ENCODE data around the gene PTPRH. TPM values are rescaled to one million over a fixed set of nuclear protein-coding genes. Genes with fewer than 3 reads are reported as not detected.
"Not testable (repeated sequence)": the region's sequence is repeated elsewhere in the genome, so short reads cannot be mapped to it uniquely, and the experiment has no call there.

The PTPRH gene
- total RNA-seq, 1 experiment from 2014 or later: 15.9 TPM

DNA sequence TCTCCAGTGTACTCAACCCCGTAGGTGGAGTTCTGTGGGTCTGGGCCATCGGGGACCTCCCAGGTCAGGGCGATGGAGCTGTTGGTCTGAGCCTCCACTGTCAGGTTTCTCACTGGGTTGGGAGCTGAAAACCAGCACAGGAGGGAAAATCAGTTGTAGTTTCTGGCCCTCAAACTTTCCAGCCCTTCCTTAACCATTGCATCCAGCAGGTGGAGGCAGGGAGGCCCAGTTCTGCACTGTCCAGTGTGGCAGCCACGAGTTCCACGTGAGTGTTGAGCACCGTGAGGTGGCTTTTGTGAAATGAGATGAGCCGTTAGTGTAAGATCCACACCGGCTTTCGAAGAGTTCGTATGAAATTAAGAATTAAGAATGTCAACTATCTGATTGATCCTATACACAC lies 7.1 kb downstream of the PTPRH start:
- H3K4me3 ChIP-seq (replicated peaks in 1 of 2; ENCODE audit: low read depth in 1 of 2, low read length in 2 of 2); H4K20me1 ChIP-seq (ENCODE audit: insufficient read depth); H3K79me2 ChIP-seq (ENCODE audit: insufficient read depth, low read length); RAD21 ChIA-PET (ENCODE audit: low non-redundant PET in 1 of 2, low total read pairs in 2 of 2, uncharacterized antibody in 2 of 2, unreplicated experiment in 2 of 2); H3K9me2 ChIP-seq (ENCODE audit: insufficient read depth); ATAC-seq; DNase-seq (ENCODE audit: low read depth, low spot score); POLR2A ChIA-PET; H3K9ac ChIP-seq (ENCODE audit: low read length); H3K27ac ChIP-seq (ENCODE audit: low read depth, low read length); H3K4me2 ChIP-seq (ENCODE audit: low read length); H3K27me3 ChIP-seq (ENCODE audit: insufficient read depth, low read length); intact Hi-C loops (cut with micrococcal nuclease); BruUV-seq (replicated peaks); H2AFZ ChIP-seq (ENCODE audit: low read depth, low read length, poor library complexity, severe bottlenecking); H3K36me3 ChIP-seq (ENCODE audit: control insufficient read depth in 1 of 2, insufficient read depth in 2 of 2, low read length in 2 of 2); H3K9me3 ChIP-seq (ENCODE audit: control insufficient read depth in 1 of 2, insufficient read depth in 1 of 2, low read depth in 1 of 2, low read length in 2 of 2): not testable (repeated sequence)
- CTCF ChIA-PET: interaction anchor here (0.6 kb wide), 1 partner anchor 56 kb away, joined by 5 read pairs; no protein-coding TSS in a partner anchor
- H3K4me1 ChIP-seq (ENCODE audit: control insufficient read depth in 1 of 2, insufficient read depth in 2 of 2, low read length in 2 of 2): peaks cover 4 to 15% of the 10 kb centered on the region in 2 experiments
- TF ChIP-seq RAD21 (IDR thresholded peaks at IDR 0.05; ENCODE audit: low read depth): 0 out of 2 replicates have a peak, but pooled peaks have one; percentile 15
- TF ChIP-seq, protein P1, sequence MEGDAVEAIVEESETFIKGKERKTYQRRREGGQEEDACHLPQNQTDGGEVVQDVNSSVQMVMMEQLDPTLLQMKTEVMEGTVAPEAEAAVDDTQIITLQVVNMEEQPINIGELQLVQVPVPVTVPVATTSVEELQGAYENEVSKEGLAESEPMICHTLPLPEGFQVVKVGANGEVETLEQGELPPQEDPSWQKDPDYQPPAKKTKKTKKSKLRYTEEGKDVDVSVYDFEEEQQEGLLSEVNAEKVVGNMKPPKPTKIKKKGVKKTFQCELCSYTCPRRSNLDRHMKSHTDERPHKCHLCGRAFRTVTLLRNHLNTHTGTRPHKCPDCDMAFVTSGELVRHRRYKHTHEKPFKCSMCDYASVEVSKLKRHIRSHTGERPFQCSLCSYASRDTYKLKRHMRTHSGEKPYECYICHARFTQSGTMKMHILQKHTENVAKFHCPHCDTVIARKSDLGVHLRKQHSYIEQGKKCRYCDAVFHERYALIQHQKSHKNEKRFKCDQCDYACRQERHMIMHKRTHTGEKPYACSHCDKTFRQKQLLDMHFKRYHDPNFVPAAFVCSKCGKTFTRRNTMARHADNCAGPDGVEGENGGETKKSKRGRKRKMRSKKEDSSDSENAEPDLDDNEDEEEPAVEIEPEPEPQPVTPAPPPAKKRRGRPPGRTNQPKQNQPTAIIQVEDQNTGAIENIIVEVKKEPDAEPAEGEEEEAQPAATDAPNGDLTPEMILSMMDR (IDR thresholded peaks at IDR 0.05 in 2 of 3, conservative IDR thresholded peaks at IDR 0.05 in 1 of 3; ENCODE audit: borderline replicate concordance in 1 of 3, insufficient read depth in 1 of 3, low read depth in 2 of 3, low read length in 2 of 3): 0 out of 6 replicates have a peak, but pooled peaks of 2 of the 3 experiments have one; percentile 18 to 24

DNA sequence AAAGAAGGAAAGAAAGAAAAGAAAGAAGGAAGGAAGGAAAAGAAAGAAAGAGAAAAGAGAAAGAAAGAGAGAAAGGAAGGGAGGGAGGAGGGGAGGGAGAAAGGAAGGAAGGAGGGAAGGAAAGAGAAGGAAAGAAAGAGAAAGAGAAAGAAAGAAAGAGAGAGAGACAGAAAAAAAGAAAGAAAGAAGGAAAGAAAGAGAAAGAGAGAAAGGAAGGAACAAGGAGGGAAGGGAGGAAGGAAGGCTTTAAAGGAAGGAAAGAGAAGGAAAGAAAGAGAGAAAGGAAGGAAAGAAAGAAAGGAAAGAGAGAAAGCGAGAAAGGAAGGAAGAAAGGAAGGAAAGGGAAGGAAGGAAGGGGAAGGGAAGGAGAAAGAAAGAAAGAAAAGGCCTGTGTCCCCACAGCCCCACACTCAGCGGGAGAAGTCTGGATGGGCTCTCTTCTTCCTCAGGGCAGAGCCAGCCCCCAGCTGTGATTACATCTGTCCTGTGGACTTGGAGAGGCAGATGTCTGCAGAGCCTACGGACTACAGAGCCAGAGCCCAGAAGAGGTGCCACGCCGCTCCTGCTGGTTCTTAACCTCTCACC lies 9.6 kb downstream of the PTPRH start:
- CTCF ChIA-PET: no interaction called here
- no peak for TF ChIP-seq CBX3 (IDR thresholded peaks at IDR 0.05; ENCODE audit: low read depth)
- no peak for TF ChIP-seq JUND (IDR thresholded peaks at IDR 0.05)
- no peak for TF ChIP-seq RAD21 (IDR thresholded peaks at IDR 0.05; ENCODE audit: low read depth)
- TF ChIP-seq TCF7L2 (IDR thresholded peaks at IDR 0.05; ENCODE audit: borderline replicate concordance, extremely low read depth, insufficient read depth, insufficient read length): no peak
- TF ChIP-seq, protein P2, sequence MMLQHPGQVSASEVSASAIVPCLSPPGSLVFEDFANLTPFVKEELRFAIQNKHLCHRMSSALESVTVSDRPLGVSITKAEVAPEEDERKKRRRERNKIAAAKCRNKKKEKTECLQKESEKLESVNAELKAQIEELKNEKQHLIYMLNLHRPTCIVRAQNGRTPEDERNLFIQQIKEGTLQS (IDR thresholded peaks at IDR 0.05): no peak
- no peak for TF ChIP-seq EZH2 (IDR thresholded peaks at IDR 0.05)
- TF ChIP-seq POLR2AphosphoS5 (IDR thresholded peaks at IDR 0.05; ENCODE audit: low read depth, low read length): no peak
- TF ChIP-seq POLR2A (IDR thresholded peaks at IDR 0.05; ENCODE audit: borderline replicate concordance, extremely low read depth, insufficient read depth, insufficient read length): no peak
- no peak for TF ChIP-seq YY1 (IDR thresholded peaks at IDR 0.05; ENCODE audit: extremely low read depth, insufficient replicate concordance, low read depth, low read length)
- TF ChIP-seq, protein P1 (IDR thresholded peaks at IDR 0.05 in 2 of 3, conservative IDR thresholded peaks at IDR 0.05 in 1 of 3; ENCODE audit: borderline replicate concordance in 1 of 3, insufficient read depth in 1 of 3, low read depth in 2 of 3, low read length in 2 of 3): no peak
- TF ChIP-seq EZH2phosphoT487 (IDR thresholded peaks at IDR 0.05; ENCODE audit: borderline replicate concordance): no peak

More for the DNA sequence above, 9.6 kb downstream of the PTPRH start:
- H3K4me3 ChIP-seq (replicated peaks in 1 of 2; ENCODE audit: low read depth in 1 of 2, low read length in 2 of 2): no peak overlapping the region
- no peak for DNase-seq (ENCODE audit: low read depth, low spot score)
- H3K79me2 ChIP-seq (ENCODE audit: insufficient read depth, low read length): no peaks in the 10 kb centered on the region
- H3K9ac ChIP-seq (ENCODE audit: low read length): no peak overlapping the region
- H4K20me1 ChIP-seq (ENCODE audit: insufficient read depth): no peaks in the 10 kb centered on the region
- H3K27me3 ChIP-seq (ENCODE audit: insufficient read depth, low read length): no peaks in the 10 kb centered on the region
- H3K9me2 ChIP-seq (ENCODE audit: insufficient read depth): no peaks in the 10 kb centered on the region
- H3K4me1 ChIP-seq (ENCODE audit: control insufficient read depth in 1 of 2, insufficient read depth in 2 of 2, low read length in 2 of 2): no peaks in the 10 kb centered on the region
- no TSS peak for BruUV-seq (replicated peaks)
- no peak overlapping the region for H3K27ac ChIP-seq (ENCODE audit: low read depth, low read length)
- peaks cover 3 to 10% of the 10 kb centered on the region in 2 experiments; a peak in 3 of 4 replicates for H3K36me3 ChIP-seq (ENCODE audit: control insufficient read depth in 1 of 2, insufficient read depth in 2 of 2, low read length in 2 of 2)
- ATAC-seq: no peak
- no peak overlapping the region for H2AFZ ChIP-seq (ENCODE audit: low read depth, low read length, poor library complexity, severe bottlenecking)
- intact Hi-C loops (cut with micrococcal nuclease): no loop called here
- no peak overlapping the region for H3K4me2 ChIP-seq (ENCODE audit: low read length)
- ChIA-PET POLR2A (no interaction called here), RAD21 (ENCODE audit: low non-redundant PET in 1 of 2, low total read pairs in 2 of 2, uncharacterized antibody in 2 of 2, unreplicated experiment in 2 of 2) (no interaction called here)
- H3K9me3 ChIP-seq (ENCODE audit: control insufficient read depth in 1 of 2, insufficient read depth in 1 of 2, low read depth in 1 of 2, low read length in 2 of 2): no peaks in the 10 kb centered on the region
